HG02938 (cell line): Measurements from ENCODE around the gene ZNF575.
"Not testable (repeated sequence)": the region's sequence is repeated elsewhere in the genome, so short reads cannot be mapped to it uniquely, and the experiment has no call there.

Experiments used
- ATAC-seq: cut with Tn5 transposase; IDR thresholded peaks from one replicate; pipeline ENCODE4 v1.9.1; 2021; ENCODE audit warnings: mild to moderate bottlenecking, moderate library complexity; ENCODE audit not compliant: unreplicated experiment

ZNF575 gene

DNA sequence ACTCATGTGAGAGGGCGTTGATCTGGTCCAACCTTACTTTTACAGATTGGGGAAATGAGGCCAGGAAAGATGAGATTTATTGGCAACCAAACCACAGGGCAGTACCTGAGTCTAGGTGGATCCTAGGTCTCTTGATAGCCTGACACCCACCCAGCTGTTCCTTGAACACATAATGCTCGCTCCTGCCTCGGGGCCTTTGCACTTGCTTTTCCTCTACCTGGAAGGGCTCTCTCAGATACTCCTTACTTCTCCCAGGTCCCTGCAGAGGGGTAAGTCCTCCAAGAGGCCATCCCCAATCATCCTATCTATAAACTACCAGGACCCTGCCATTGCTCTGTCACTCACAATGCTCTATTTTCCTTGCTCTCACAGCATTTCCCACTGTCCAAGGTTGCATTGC, 7.4 kb downstream of the ZNF575 start:
- ATAC-seq = no peak

DNA sequence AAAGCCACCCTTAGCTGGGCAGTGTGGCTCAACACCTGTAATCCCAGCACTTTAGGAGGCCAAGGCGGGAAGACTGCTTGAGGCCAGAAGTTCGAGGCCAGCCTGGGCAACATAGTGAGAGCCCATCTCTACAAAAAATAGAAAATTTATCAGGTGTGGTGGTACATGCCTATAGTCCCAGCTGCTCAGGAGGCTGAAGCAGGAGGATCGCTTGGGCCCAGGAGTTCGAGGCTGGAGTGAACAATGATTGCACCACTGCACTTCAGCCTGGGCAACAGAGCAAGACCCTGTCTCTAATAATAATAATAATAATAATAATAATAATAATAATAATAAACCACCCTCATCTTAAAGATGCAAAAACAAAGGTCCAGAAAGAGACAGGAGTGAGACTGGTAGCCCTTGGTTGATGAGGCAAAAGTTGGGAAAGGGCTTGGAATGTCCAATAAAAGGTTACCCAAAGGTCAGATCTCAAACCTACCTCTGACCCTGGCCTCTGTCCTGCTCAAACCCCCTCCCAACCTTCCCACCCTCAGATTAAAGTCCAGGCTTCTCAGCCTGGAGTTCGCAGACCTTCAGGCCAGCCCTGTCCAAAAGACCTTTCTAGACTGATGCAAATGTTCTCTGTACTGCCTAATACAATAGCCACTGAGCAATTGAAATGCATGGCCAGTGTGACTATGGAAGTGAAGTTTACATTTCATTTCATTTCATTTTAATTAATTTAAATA, 9.1 kb downstream of the ZNF575 start:
- no peak for ATAC-seq

- ATAC-seq = no peak
Measured at GRCh38 chr19:43544077-43544476, 11.1 kb downstream of the ZNF575 start.

DNA sequence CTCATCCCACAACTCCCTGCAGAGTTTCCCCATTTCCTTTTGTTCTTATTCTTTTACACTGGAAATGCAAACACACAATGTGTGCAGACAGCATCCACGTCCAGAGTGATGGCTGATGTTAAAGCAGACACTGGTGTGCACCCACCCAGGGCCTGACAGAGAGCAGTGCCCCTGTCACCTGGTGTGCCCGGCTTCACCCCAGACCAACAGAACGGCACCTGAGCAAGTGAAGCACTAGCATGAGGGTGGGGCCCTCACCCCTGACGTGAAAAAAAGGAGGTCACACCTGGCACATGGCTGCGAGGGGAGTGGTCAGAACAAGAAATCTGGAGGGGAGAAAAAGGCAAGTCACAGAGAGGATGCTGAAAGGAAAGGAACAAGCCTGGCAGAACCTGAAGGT, 12.3 kb downstream of the ZNF575 start:
- no peak for ATAC-seq

DNA sequence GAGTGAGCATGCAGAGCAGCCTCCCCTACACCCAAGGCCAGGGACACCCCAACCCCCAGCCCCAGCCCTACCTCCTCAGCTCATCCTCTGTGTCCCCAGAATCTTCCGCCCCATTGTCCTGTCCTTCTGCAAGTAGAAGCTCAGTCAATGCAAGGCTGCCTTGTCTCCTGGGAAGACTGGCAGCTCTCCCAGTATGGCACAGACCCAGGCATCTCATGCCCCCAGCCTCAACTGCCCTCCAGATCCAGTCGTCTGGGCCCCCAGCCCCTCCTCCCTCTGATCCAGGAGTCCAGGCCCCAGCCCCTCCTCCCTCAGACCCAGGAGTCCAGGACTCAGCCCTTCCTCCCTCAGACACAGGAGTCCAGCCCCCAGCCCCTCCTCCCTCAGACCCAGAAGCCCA, 13.0 kb downstream of the ZNF575 start:
- no peak for ATAC-seq

- ATAC-seq = no peak
Measured at GRCh38 chr19:43546581-43546980, 13.6 kb downstream of the ZNF575 start.

GRCh38 chr19:43547926-43548325, 14.9 kb downstream of the ZNF575 start:
- not testable (repeated sequence) for ATAC-seq

GRCh38 chr19:43548706-43549105, 15.7 kb downstream of the ZNF575 start:
- ATAC-seq = no peak

DNA sequence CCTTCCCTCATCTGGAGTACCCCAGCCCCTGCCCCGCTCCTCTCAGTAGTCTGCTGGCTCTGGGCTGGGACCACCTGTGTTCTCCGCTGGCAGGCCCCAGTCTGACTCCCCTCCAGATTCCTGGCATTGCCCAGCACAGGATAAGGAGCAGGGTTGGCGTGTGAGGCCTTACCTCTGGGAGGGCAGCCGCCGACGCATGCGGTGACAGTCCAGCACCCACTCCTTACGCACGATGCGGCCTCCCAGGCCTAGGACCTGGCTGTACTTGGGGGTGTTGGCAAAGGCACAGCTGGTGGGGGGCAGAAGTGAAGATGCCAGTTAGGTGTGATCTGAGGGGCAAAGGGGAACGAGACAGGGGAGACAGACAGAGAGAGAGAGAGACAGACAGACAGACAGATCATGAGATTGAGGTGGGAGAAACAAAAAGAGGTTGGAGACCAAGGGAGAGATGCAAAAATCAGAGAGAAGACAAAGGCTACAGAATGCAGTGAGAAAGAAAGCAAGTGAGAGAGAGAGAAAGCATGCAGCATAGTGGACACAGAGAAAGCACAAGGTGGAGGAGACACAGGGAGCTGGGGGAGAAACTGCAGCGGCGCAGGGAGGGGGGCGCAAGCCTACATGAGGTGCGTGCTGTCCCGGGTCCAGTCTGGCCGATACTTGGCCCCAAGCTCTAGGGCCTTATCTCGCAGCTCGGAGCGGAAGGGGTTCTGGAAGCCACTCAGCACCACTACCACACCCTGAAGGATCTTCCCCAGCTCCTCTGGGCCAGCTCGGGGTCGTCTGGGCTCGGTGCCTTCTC, 18.6 kb downstream of the ZNF575 start:
- no peak for ATAC-seq

GRCh38 chr19:43552198-43552450, 19.1 kb downstream of the ZNF575 start:
- no peak for ATAC-seq

- no peak for ATAC-seq
Measured at GRCh38 chr19:43552616-43553015, 19.6 kb downstream of the ZNF575 start.

DNA sequence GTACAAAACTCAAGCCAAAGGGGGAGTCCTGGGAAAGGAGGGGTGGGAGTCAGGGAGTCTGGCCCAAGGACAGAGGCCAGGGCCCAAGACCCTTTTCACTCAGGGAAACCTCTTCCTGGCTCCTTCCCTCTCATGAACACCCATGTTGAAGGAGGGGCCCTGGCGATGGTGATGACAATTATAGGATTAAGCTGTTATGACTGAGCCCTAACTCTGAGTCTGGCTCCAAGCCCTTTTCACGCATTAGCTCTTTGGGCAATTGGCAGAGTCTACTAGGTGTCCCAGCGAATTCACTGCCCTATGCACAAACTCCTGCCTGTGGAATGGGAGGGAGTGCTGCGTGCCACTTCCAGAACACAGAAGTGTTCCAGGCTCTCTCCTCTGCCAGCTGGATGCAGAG, 20.7 kb downstream of the ZNF575 start:
- no peak for ATAC-seq

DNA sequence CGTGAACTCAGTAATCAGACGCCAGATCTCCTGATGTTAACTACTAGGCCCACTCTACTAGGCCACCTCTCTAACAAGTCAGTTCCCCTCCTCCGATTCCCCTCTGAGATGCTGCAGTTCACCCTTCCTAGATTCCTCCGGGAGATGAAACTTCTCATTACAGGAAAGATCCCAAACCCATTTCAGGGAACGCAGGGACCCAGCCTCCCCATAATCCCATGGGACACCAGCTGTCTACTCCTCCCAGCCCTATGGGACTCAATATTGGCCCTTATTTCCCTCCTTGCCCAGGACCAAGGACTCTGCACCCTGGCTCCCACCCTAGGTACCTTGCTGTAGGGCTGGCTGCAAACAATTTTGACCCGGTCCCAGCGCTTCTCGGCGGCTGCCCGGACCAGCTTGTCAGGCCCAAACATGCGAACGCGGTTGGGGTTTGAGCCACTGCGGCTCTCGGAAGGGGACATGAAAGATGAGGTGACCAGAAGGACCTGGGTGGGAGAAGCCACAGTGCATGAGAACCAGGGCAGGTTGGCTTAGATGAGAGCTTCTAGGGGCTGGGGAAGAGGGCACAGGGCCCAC, 21.4 kb downstream of the ZNF575 start:
- ATAC-seq = no peak

DNA sequence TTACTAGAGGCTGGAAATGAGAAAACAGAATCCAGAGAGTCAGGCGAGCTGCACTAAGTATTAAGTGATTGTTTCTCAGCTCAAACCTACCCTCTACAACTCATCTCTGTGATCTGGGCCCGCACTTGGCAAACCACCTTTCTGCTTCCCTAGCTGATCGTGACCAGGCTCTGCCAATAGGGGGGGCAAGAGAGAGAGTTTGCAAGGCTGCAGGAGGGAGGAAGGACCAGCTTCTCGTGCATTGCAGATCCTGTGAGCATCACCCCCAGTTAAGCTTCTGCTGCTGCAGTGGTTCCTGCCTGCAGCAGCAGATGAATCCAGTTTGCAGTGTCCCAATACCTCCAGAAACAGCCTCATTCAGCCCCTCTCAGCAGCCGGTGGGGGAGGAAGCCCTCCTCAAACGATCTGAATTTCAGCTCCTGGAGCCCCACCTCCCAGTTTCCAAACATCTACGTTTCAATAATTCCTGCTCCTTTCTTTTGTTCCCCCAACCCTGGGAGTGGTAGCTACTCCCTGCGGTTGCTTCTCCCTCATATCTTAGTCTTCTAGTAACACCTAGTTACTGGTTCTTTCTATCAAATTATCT, 22.3 kb downstream of the ZNF575 start:
- no peak for ATAC-seq

DNA sequence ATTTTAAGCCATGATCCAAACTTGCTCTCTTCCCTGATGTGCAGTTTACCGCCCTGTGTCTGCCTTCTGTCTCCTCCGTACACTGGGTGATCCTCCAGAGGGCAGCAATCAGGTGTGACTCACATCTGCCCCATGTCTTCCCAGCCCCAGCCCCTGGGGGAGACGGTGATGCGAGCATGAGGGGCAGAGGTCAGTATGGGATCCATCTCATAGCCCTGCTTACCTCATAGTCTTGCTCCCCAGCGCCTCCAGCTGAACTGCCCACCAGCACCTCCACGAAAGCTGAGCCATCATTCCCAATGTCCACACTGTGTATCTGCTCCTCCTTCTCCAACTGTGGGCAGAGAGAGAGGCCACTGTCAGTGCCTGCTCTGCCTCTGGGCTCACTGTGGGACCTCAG, 27.7 kb downstream of the ZNF575 start:
- no peak for ATAC-seq

- ATAC-seq = no peak
Measured at GRCh38 chr19:43561139-43561970, 28.4 kb downstream of the ZNF575 start.

- ATAC-seq = no peak
Measured at GRCh38 chr19:43562226-43562697, 29.3 kb downstream of the ZNF575 start.

- ATAC-seq = peak; percentile 78
Measured at GRCh38 chr19:43562698-43563241, 29.8 kb downstream of the ZNF575 start.

DNA sequence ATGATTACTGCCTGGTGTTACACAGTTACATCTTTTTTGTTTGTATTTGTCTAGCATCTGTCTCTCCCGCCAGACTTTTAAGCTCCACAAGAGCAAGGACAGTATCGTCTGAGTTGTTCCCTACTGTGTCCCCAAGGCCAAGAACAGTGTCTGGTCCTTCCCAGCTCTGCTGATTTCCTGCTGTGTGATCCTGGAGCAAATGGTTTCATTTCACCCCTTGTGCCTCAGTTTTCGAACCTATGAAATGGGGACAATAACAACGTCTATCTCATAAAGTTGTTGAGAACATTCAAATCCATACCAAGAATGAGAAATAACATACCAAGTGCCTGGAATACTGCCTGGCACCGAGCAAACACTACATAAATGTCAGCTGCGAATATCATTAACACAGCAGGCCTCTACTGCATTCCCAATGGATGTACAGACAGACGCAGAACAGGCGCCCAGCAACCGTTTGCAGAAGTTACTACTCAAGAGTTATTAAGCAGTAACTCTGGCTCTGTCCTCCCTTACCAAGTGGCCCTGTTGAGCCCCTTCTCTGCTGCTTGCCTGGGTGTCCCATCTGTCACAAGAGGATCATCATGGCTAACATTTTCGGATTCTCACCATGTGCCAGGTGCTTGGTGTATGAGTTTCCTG, 30.9 kb downstream of the ZNF575 start:
- ATAC-seq = no peak

DNA sequence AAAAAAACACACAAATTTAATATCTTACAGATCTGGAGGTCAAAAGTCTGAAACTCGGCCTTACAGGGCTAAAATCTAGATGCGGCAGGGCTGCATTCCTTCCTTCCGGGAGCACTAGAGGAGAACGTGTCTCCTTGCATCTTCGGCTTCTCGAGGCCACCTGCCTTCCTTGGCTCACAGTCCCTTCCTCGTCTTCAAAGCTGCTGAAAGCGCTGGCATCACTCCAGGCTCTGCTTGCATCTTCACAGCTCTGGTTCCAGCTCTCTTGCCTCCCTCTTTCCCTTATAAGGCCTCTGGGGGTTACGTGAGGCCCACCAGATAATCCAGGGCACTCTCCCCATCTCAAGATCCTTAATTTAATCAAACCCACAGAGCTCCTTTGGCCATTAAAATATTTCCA, 31.8 kb downstream of the ZNF575 start:
- ATAC-seq = no peak
